K562 (cell line): Measurements from ENCODE around the gene SPIN3. TPM values are rescaled to one million over a fixed set of nuclear protein-coding genes. Genes with fewer than 3 reads are reported as not detected.
A peak's percentile ranks its signal among the peaks of the same experiment; 100 is the strongest.
"Not testable (repeated sequence)": the region's sequence is repeated elsewhere in the genome, so short reads cannot be mapped to it uniquely, and the experiment has no call there.

Source experiments
- ATAC-seq: fragments of 200-7000 bp; cut with Tn5 transposase; 3 replicates; pipeline ENCODE4 v1.9.1; 2020; ENCODE audit warnings: moderate library complexity
- BruUV-seq: library from RNA; stranded (reverse); fragments of 400-500 nt; replicated peaks from 2 replicates; lab custom pipeline; 2021; lab: Mats Ljungman, UMichigan
- CTCF ChIA-PET: fragments of 300-600 bp; formaldehyde crosslinking; extraction: SDS; loops from one replicate; lab custom pipeline; 2021; ENCODE audit warnings: low intra/inter-chr PET ratio; lab: Yijun Ruan, JAX
- POLR2A ChIA-PET: fragments of 300-600, 350-650 bp; sonication (Branson Sonifier 250); formaldehyde crosslinking; extraction: SDS; loops from one replicate; lab custom pipeline; 2021; ENCODE audit warnings: antibody characterized with exemption, inconsistent platforms; lab: Yijun Ruan, JAX
- DNase-seq, 4 experiments: peaks; one replicate each; pipeline versions ENCODE4 v3.0.0 to v3.0.0-alpha.2; 2011 to 2018; ENCODE audit warnings: low spot score in 3 of 4, mixed read lengths in 3 of 4; ENCODE audit errors: extremely low read depth in 1 of 4
- FAIRE-seq: peaks from 2 replicates; lab custom pipeline; 2011; peaks lifted over from hg19 to GRCh38; lab: Jason Lieb, UNC
- H2AFZ ChIP-seq: 2 replicates; pipeline ENCODE4 v1.6.0; 2011; ENCODE audit warnings: low read depth, low read length, control low read depth, inconsistent platforms
- H3K27ac ChIP-seq: fragments of 200-600 bp; 3 replicates; pipeline ENCODE4 v1.8.0; 2011; ENCODE audit warnings: low read depth, mild to moderate bottlenecking, control low read depth, inconsistent platforms, low read length, moderate library complexity, mixed read lengths; ENCODE audit errors: extremely low read depth
- H3K27me3 ChIP-seq, 2 experiments: fragments of 300-600 bp in 1 of 2; 2 replicates in 1 of 2; 3 replicates in 1 of 2; pipeline versions ENCODE4 v1.6.0 to v1.8.0; 2011; ENCODE audit warnings: inconsistent platforms in 2 of 2, low read length in 2 of 2, mild to moderate bottlenecking in 1 of 2, mixed read lengths in 1 of 2, moderate library complexity in 1 of 2; ENCODE audit not compliant: control insufficient read depth in 2 of 2, insufficient read depth in 2 of 2
- H3K36me3 ChIP-seq: fragments of 300-600 bp; 3 replicates; pipeline ENCODE4 v1.8.0; 2011; ENCODE audit warnings: mild to moderate bottlenecking, low read length, inconsistent platforms; ENCODE audit not compliant: control insufficient read depth, insufficient read depth
- H3K4me1 ChIP-seq, 2 experiments: fragments of 200-600 bp in 1 of 2; replicated peaks in 1 of 2; 2 replicates in 1 of 2; 3 replicates in 1 of 2; pipeline versions ENCODE4 v1.5.1 to v1.8.0; 2011; ENCODE audit warnings: inconsistent platforms in 2 of 2, low read length in 2 of 2, mild to moderate bottlenecking in 1 of 2, mixed read lengths in 1 of 2, moderate library complexity in 1 of 2; ENCODE audit not compliant: control insufficient read depth in 2 of 2, insufficient read depth in 2 of 2
- H3K4me2 ChIP-seq: 2 replicates; pipeline ENCODE4 v1.6.1; 2011; ENCODE audit warnings: low read length, control low read depth, inconsistent platforms, mixed read lengths; ENCODE audit not compliant: insufficient read depth
- H3K4me3 ChIP-seq: fragments of 200-600 bp; sonication (generic), shearing (Covaris generic); 2 replicates; pipeline ENCODE4 v1.5.1; 2016; ENCODE audit warnings: control low read depth, inconsistent platforms
- H3K79me2 ChIP-seq: fragments of 200-600 bp; 3 replicates; pipeline ENCODE4 v1.8.0; 2011; ENCODE audit warnings: low read length, inconsistent platforms; ENCODE audit not compliant: control insufficient read depth, insufficient read depth
- H3K9ac ChIP-seq, 2 experiments: 2 replicates each; pipeline versions ENCODE4 v1.6.0 to v1.6.1; 2011; ENCODE audit warnings: low read depth in 2 of 2, low read length in 2 of 2, control low read depth in 1 of 2, inconsistent platforms in 1 of 2, mild to moderate bottlenecking in 1 of 2, mixed read lengths in 1 of 2; ENCODE audit not compliant: insufficient read depth in 1 of 2
- H3K9me1 ChIP-seq: one replicate; pipeline ENCODE4 v1.6.0; 2011; ENCODE audit warnings: inconsistent platforms, mild to moderate bottlenecking, low read length, moderate library complexity; ENCODE audit not compliant: control insufficient read depth, insufficient read depth
- H3K9me3 ChIP-seq: replicated peaks from 2 replicates; pipeline ENCODE4 v1.5.1; 2011; ENCODE audit warnings: low read depth, low read length, inconsistent platforms; ENCODE audit not compliant: control insufficient read depth, insufficient read depth
- H4K20me1 ChIP-seq: replicated peaks from 2 replicates; pipeline ENCODE4 v1.6.1; 2011; ENCODE audit warnings: low read length, inconsistent platforms, mixed read lengths; ENCODE audit not compliant: control insufficient read depth, insufficient read depth
- ARID1B ChIP-seq: fragments of 450-650 bp; IDR thresholded peaks from 2 replicates; pipeline ENCODE4 v1.6.1; 2016; ENCODE audit warnings: antibody characterized with exemption, mild to moderate bottlenecking, inconsistent platforms
- BHLHE40 ChIP-seq: IDR thresholded peaks from 2 replicates; pipeline ENCODE4 v1.6.1; 2011; ENCODE audit warnings: low read length, improper control_type of control experiment
- FOSL1 ChIP-seq: fragments of 200-800 bp; sonication (Bioruptor generic); conservative IDR thresholded peaks from 2 replicates; pipeline ENCODE4 v1.6.1; 2016; ENCODE audit warnings: missing genetic modification characterization, missing compliant biosample characterization
- JUNB ChIP-seq: fragments of 450-650 bp; formaldehyde crosslinking; conservative IDR thresholded peaks from 2 replicates; pipeline ENCODE4 v1.4.0; 2020; ENCODE audit warnings: mild to moderate bottlenecking
- JUND ChIP-seq, 2 experiments: IDR thresholded peaks; 2 replicates in 1 of 2; 3 replicates in 1 of 2; pipeline ENCODE4 v1.6.1; 2011; ENCODE audit warnings: borderline replicate concordance in 2 of 2, low read depth in 2 of 2, low read length in 2 of 2, improper control_type of control experiment in 1 of 2, missing biosample characterization in 1 of 2, missing genetic modification characterization in 1 of 2, missing genetic modification reagents in 1 of 2
- MBD2 ChIP-seq: sonication (generic); IDR thresholded peaks from 2 replicates; pipeline ENCODE4 v1.6.1; 2016; ENCODE audit warnings: low read depth, borderline replicate concordance
- MYC ChIP-seq, 2 experiments: fragments of 250-450 bp in 1 of 2; sonication (Bioruptor Pico) in 1 of 2; IDR thresholded peaks; 2 replicates each; pipeline versions ENCODE4 v1.5.1 to v1.6.1; 2012 to 2021; ENCODE audit warnings: low read depth in 2 of 2, borderline replicate concordance in 1 of 2, improper control_type of control experiment in 1 of 2, low read length in 1 of 2, mild to moderate bottlenecking in 1 of 2, moderate library complexity in 1 of 2
- RUNX1 ChIP-seq: sonication (generic); IDR thresholded peaks from 2 replicates; pipeline ENCODE4 v1.6.1; 2016; ENCODE audit warnings: antibody characterized with exemption, low read depth
- XRCC4 ChIP-seq: IDR thresholded peaks from one replicate; pipeline ENCODE4 v1.6.1; 2011; ENCODE audit not compliant: insufficient read depth, insufficient read length; ENCODE audit errors: extremely low read depth
- ZKSCAN3 ChIP-seq: fragments of 250-450 bp; sonication (Bioruptor Pico); IDR thresholded peaks from 2 replicates; pipeline ENCODE4 v1.4.0; 2020
- ZNF354B ChIP-seq: fragments of 250-450 bp; sonication (Bioruptor Pico); IDR thresholded peaks from 2 replicates; pipeline ENCODE4 v1.4.0; 2020
- WGBS: fragments of 100-300 bp; shearing (Covaris generic); methylation state at CpG from one replicate; pipeline ENCODE4 v1.1.6; 2016; ENCODE audit warnings: low coverage, mixed read lengths; ENCODE audit not compliant: insufficient coverage; ENCODE audit errors: missing lambda C conversion rate; 5-methylcytosine and 5-hydroxymethylcytosine counted together
- in situ Hi-C: fragments of 300-500 bp; cut with MboI; formaldehyde crosslinking; loops from 4 replicates; pipeline ENCODE4 v1.15.0; 2018; ENCODE audit warnings: inconsistent platforms, mixed read lengths
- intact Hi-C: fragments of 100-400 bp; cut with micrococcal nuclease; formaldehyde crosslinking; loops from 2 replicates; pipeline ENCODE4 v1.14.2; 2022
- polyA plus RNA-seq, 8 experiments: library from polyadenylated mRNA; depleted of rRNA in 4 of 8; stranded (reverse) in 5 of 8; unstranded in 3 of 8; fragments of >200 nt; fragmentation: Nextera tagmentation in 2 of 8; fragmentation: Illumina TruSeq in 1 of 8; extraction: Ambion mirVana in 2 of 8; extraction: Trizol in 1 of 8; gene quantifications; 2 replicates each; pipeline versions ENCODE4 v1.2.1 to v1.2.3, GENCODE V29; 2011 to 2014; ENCODE audit warnings: inconsistent platforms in 1 of 8, missing spikeins in 1 of 8
- total RNA-seq, 7 experiments: library from RNA; depleted of rRNA in 6 of 7; stranded (reverse); fragments of >200 nt in 6 of 7; fragmentation: Illumina TruSeq in 2 of 7; extraction: Trizol in 2 of 7; gene quantifications; 2 replicates each; pipeline versions ENCODE4 v1.2.1 to v1.2.3, GENCODE V29; 2011 to 2021; ENCODE audit warnings: low replicate concordance in 1 of 7
- TF ChIP-seq, protein P1 (sequence below), 2 experiments: fragments of 450-650 bp in 1 of 2; sonication (generic) in 1 of 2; formaldehyde crosslinking in 1 of 2; IDR thresholded peaks in 1 of 2; conservative IDR thresholded peaks in 1 of 2; 2 replicates each; pipeline versions ENCODE4 v1.6.1 to v1.8.1; 2016 to 2023; ENCODE audit warnings: mild to moderate bottlenecking in 2 of 2, moderate library complexity in 2 of 2, inconsistent platforms in 1 of 2, missing genetic modification reagents in 1 of 2
- TF ChIP-seq, protein P2 (sequence below), 3 experiments: IDR thresholded peaks in 2 of 3; conservative IDR thresholded peaks in 1 of 3; 2 replicates each; pipeline ENCODE4 v1.5.1; 2011 to 2012; ENCODE audit warnings: low read length in 3 of 3, mild to moderate bottlenecking in 3 of 3, control low read depth in 2 of 3, improper control_type of control experiment in 1 of 3, inconsistent platforms in 1 of 3, low read depth in 1 of 3, mixed read lengths in 1 of 3, moderate library complexity in 1 of 3; ENCODE audit not compliant: insufficient read depth in 2 of 3

SPIN3 gene
- total and polyA plus RNA-seq, 9 of the 15 experiments (the other 6 are each of a cell fraction or from before 2014, with no cell fraction given): 1.6 to 8.0 (median 6.4) TPM

DNA sequence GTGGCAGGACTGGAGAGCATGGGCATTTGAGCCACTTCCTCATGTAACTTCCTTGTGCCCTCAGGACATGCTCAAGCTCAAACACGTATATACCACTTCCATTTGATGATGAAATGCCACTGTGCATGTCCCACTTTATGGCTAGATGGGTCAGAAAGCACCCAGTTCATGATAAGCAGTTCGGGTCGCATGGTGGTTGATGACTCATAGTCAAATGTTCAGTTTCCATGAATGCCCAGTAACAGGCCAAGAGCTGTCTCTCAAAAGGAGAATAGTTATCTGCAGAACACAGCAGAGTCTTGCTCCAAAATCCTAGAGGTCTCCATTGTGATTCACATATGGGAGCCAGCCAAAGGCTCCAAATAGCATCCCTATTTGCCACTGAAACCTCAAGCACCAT lies 48.9 kb upstream of the SPIN3 start:
- intact Hi-C loops: no loop called here
- Histone ChIP-seq H3K27ac (no peak overlapping the region), H3K4me2 (no peak overlapping the region), H3K79me2 (no peaks in the 10 kb centered on the region), H3K4me3 (no peak overlapping the region), H3K36me3 (no peaks in the 10 kb centered on the region), H3K9me3 (no peaks in the 10 kb centered on the region), H4K20me1 (no peaks in the 10 kb centered on the region), H3K4me1 (no peaks in the 10 kb centered on the region), H3K9ac (no peak overlapping the region), H3K27me3 (no peaks in the 10 kb centered on the region), H3K9me1 (no peaks in the 10 kb centered on the region), H2AFZ (no peak overlapping the region)
- no TSS peak for BruUV-seq
- CTCF ChIA-PET: no interaction called here
- POLR2A ChIA-PET: no interaction called here
- WGBS: 4% methylated on average over 3 of the region's 3 CpGs
- ATAC-seq: no peak
- in situ Hi-C loops: no loop called here
- peak in 1 of 4 experiments; percentile 24 for DNase-seq
- no peak for TF ChIP-seq MBD2
- TF ChIP-seq ARID1B: 0 out of 2 replicates have a peak, but pooled peaks have one; percentile 13
- no peak for TF ChIP-seq BHLHE40
- TF ChIP-seq, protein P1, sequence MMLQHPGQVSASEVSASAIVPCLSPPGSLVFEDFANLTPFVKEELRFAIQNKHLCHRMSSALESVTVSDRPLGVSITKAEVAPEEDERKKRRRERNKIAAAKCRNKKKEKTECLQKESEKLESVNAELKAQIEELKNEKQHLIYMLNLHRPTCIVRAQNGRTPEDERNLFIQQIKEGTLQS (IDR thresholded peaks at IDR 0.05): peak; percentile 74
- TF ChIP-seq, protein P1 (CRISPR knock-in tag; conservative IDR thresholded peaks at IDR 0.05): no peak
- no peak for TF ChIP-seq ZKSCAN3 (CRISPR knock-in tag)
- TF ChIP-seq JUND (IDR thresholded peaks at IDR 0.05; ENCODE audit: borderline replicate concordance, low read depth, low read length): peak; percentile 31; the same call in 1 of the 2 replicates
- TF ChIP-seq JUND (tag; IDR thresholded peaks at IDR 0.05; ENCODE audit: borderline replicate concordance, low read depth, low read length): peak; percentile 46; the same call in 2 of the 3 replicates
- TF ChIP-seq, protein P2, sequence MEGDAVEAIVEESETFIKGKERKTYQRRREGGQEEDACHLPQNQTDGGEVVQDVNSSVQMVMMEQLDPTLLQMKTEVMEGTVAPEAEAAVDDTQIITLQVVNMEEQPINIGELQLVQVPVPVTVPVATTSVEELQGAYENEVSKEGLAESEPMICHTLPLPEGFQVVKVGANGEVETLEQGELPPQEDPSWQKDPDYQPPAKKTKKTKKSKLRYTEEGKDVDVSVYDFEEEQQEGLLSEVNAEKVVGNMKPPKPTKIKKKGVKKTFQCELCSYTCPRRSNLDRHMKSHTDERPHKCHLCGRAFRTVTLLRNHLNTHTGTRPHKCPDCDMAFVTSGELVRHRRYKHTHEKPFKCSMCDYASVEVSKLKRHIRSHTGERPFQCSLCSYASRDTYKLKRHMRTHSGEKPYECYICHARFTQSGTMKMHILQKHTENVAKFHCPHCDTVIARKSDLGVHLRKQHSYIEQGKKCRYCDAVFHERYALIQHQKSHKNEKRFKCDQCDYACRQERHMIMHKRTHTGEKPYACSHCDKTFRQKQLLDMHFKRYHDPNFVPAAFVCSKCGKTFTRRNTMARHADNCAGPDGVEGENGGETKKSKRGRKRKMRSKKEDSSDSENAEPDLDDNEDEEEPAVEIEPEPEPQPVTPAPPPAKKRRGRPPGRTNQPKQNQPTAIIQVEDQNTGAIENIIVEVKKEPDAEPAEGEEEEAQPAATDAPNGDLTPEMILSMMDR (IDR thresholded peaks at IDR 0.05 in 2 of 3, conservative IDR thresholded peaks at IDR 0.05 in 1 of 3; ENCODE audit: insufficient read depth in 2 of 3, low read depth in 1 of 3, low read length in 3 of 3): no peak
- no peak for TF ChIP-seq ZNF354B (CRISPR knock-in tag)
- no peak for TF ChIP-seq RUNX1
- TF ChIP-seq MYC (IDR thresholded peaks at IDR 0.05; ENCODE audit: low read depth, low read length): no peak
- no peak for TF ChIP-seq MYC (CRISPR knock-in tag; IDR thresholded peaks at IDR 0.05; ENCODE audit: borderline replicate concordance, low read depth)
- peak; percentile 88 for TF ChIP-seq FOSL1 (tag)
- TF ChIP-seq XRCC4: no peak
- peak; percentile 66 for TF ChIP-seq JUNB (CRISPR knock-in tag)
- no peak for FAIRE-seq

DNA sequence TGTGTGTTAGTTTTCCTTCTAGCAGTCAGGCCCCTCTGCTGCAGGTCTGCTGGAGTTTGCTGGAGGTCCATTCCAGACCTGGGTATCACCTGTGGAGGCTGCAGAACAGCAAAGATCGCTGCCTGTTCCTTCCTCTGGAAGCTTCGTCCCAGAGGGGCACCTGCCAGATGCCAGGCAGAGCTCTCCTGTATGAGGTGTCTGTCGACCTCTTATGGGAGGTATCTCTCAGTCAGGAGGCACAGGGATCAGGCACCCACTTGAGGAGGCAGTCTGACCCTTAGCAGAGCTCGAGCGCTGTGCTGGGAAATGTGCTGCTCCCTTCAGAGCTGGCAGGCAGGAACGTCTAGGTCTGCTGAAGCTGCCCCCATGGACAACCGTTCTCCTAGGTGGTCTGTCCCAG lies 41.9 kb upstream of the SPIN3 start:
- H3K4me3 ChIP-seq, POLR2A ChIA-PET, H3K4me1 ChIP-seq, H3K9me1 ChIP-seq, H3K9ac ChIP-seq, H3K9me3 ChIP-seq, ATAC-seq, H4K20me1 ChIP-seq, intact Hi-C loops, H2AFZ ChIP-seq, H3K79me2 ChIP-seq, H3K27ac ChIP-seq, BruUV-seq, H3K27me3 ChIP-seq, H3K4me2 ChIP-seq, FAIRE-seq, H3K36me3 ChIP-seq, in situ Hi-C loops, DNase-seq: not testable (repeated sequence)
- CTCF ChIA-PET: interaction anchor here (0.6 kb wide), 1 partner anchor 66 kb away, joined by 3 read pairs; no protein-coding TSS in a partner anchor
- WGBS: 7% methylated on average over 5 of the region's 7 CpGs
